CD14-positive monocyte (primary cell): Measurements from ENCODE around the gene SLC43A2. TPM values are rescaled to one million over a fixed set of nuclear protein-coding genes. Genes with fewer than 3 reads are reported as not detected.
A peak's percentile ranks its signal among the peaks of the same experiment; 100 is the strongest.

ENCODE experiments used
- DNase-seq, 3 donors: peaks; one replicate each; pipeline ENCODE4 v3.0.0-alpha.2; 2011 to 2022
- H2AFZ ChIP-seq: 2 replicates; pipeline ENCODE4 v1.6.0; 2012; ENCODE audit warnings: mild to moderate bottlenecking, low read depth, low read length, inconsistent platforms; ENCODE audit not compliant: insufficient read depth, poor library complexity, severe bottlenecking
- H3K27ac ChIP-seq, 2 donors: 1 replicate in 1 of 2; 2 replicates in 1 of 2; pipeline ENCODE4 v1.5.1; 2012 to 2013; ENCODE audit warnings: low read length in 2 of 2, control low read depth in 1 of 2, inconsistent platforms in 1 of 2, low read depth in 1 of 2, mild to moderate bottlenecking in 1 of 2
- H3K27me3 ChIP-seq, 2 donors: one replicate each; pipeline versions ENCODE4 v1.6.0 to v1.6.1; 2011 to 2013; ENCODE audit warnings: low read length in 2 of 2; ENCODE audit not compliant: control insufficient read depth in 2 of 2, insufficient read depth in 2 of 2
- H3K36me3 ChIP-seq, 2 donors: replicated peaks in 1 of 2; 1 replicate in 1 of 2; 2 replicates in 1 of 2; pipeline versions ENCODE4 v1.5.1 to v1.6.1; 2012 to 2013; ENCODE audit warnings: low read length in 2 of 2, control low read depth in 1 of 2, inconsistent platforms in 1 of 2, mild to moderate bottlenecking in 1 of 2; ENCODE audit not compliant: insufficient read depth in 2 of 2, control insufficient read depth in 1 of 2
- H3K4me1 ChIP-seq, 2 donors: 1 replicate in 1 of 2; 2 replicates in 1 of 2; pipeline versions ENCODE4 v1.5.1 to v1.6.1; 2012 to 2013; ENCODE audit warnings: low read length in 2 of 2, control low read depth in 1 of 2, inconsistent platforms in 1 of 2, mild to moderate bottlenecking in 1 of 2, moderate library complexity in 1 of 2; ENCODE audit not compliant: insufficient read depth in 2 of 2, control insufficient read depth in 1 of 2
- H3K4me2 ChIP-seq: replicated peaks from 2 replicates; pipeline ENCODE3; 2012; ENCODE audit warnings: low read length, moderate library complexity, mild to moderate bottlenecking; ENCODE audit not compliant: poor library complexity, severe bottlenecking; ENCODE audit errors: extremely low read depth
- H3K4me3 ChIP-seq, 3 experiments: fragments of 200-600 bp in 1 of 3; sonication (generic) in 1 of 3; replicated peaks in 1 of 3; 1 replicate in 2 of 3; 2 replicates in 1 of 3; pipeline ENCODE4 v1.5.1; 2011 to 2013; ENCODE audit warnings: low read length in 3 of 3, mild to moderate bottlenecking in 3 of 3, control low read depth in 2 of 3, low read depth in 2 of 3, inconsistent platforms in 1 of 3, moderate library complexity in 1 of 3
- H3K79me2 ChIP-seq: 2 replicates; pipeline ENCODE4 v1.6.0; 2012; ENCODE audit warnings: mild to moderate bottlenecking, control low read depth, inconsistent platforms, low read length, moderate library complexity; ENCODE audit not compliant: insufficient read depth
- H3K9ac ChIP-seq: 2 replicates; pipeline ENCODE4 v1.6.0; 2017; ENCODE audit warnings: low read length, mild to moderate bottlenecking; ENCODE audit not compliant: insufficient read depth, poor library complexity, severe bottlenecking
- H3K9me3 ChIP-seq, 2 donors: replicated peaks in 1 of 2; 1 replicate in 1 of 2; 2 replicates in 1 of 2; pipeline versions ENCODE4 v1.5.1 to v1.6.1; 2012 to 2013; ENCODE audit warnings: low read length in 2 of 2, control low read depth in 1 of 2; ENCODE audit not compliant: control insufficient read depth in 1 of 2, insufficient read depth in 1 of 2
- H4K20me1 ChIP-seq: 2 replicates; pipeline ENCODE4 v1.6.0; 2012; ENCODE audit warnings: mild to moderate bottlenecking, low read length, control low read depth, moderate library complexity; ENCODE audit not compliant: insufficient read depth
- H3K27ac Mint-ChIP-seq, 7 donors: one replicate each; pipeline ENCODE4 v1.8.0; 2020; ENCODE audit warnings: mild to moderate bottlenecking in 7 of 7, mixed read lengths in 7 of 7, moderate library complexity in 6 of 7, inconsistent platforms in 2 of 7
- H3K27me3 Mint-ChIP-seq, 3 donors: one replicate each; pipeline ENCODE4 v1.8.0; 2021 to 2022; ENCODE audit warnings: low read depth in 3 of 3, mild to moderate bottlenecking in 3 of 3, mixed read lengths in 3 of 3, moderate library complexity in 3 of 3, inconsistent platforms in 1 of 3
- H3K36me3 Mint-ChIP-seq, 2 donors: one replicate each; pipeline ENCODE4 v1.8.0; 2020; ENCODE audit warnings: mixed read lengths in 2 of 2, inconsistent platforms in 1 of 2, mild to moderate bottlenecking in 1 of 2
- H3K4me1 Mint-ChIP-seq: one replicate; pipeline ENCODE4 v1.8.0; 2020; ENCODE audit warnings: mild to moderate bottlenecking, mixed read lengths
- H3K4me3 Mint-ChIP-seq, 2 donors: one replicate each; pipeline ENCODE4 v1.8.0; 2020; ENCODE audit warnings: mild to moderate bottlenecking in 2 of 2, mixed read lengths in 2 of 2, moderate library complexity in 1 of 2
- H3K9me3 Mint-ChIP-seq, 7 donors: one replicate each; pipeline ENCODE4 v1.8.0; 2020 to 2022; ENCODE audit warnings: mixed read lengths in 7 of 7, mild to moderate bottlenecking in 6 of 7, moderate library complexity in 6 of 7, inconsistent platforms in 2 of 7
- CTCF ChIP-seq: fragments of 200-600 bp; IDR thresholded peaks from one replicate; pipeline ENCODE4 v1.8.0; 2022; ENCODE audit warnings: antibody characterized with exemption, mild to moderate bottlenecking
- WGBS: methylation state at CpG from one replicate; pipeline ENCODE4 v1.1.5; 2013; ENCODE audit warnings: missing lambda C conversion rate; ENCODE audit not compliant: insufficient coverage; 5-methylcytosine and 5-hydroxymethylcytosine counted together
- intact Hi-C, 2 donors: fragments of 100-400 bp; cut with micrococcal nuclease; formaldehyde crosslinking; loops; one replicate each; pipeline versions ENCODE4 v1.15.0 to v1.15.1; 2023
- polyA plus RNA-seq, 3 donors: library from polyadenylated mRNA; depleted of rRNA in 1 of 3; unstranded in 2 of 3; stranded (reverse) in 1 of 3; fragments of 300-500 nt in 2 of 3; fragments of >200 nt in 1 of 3; fragmentation: Illumina TruSeq in 2 of 3; gene quantifications; 1 replicate in 2 of 3; 2 replicates in 1 of 3; pipeline ENCODE4 v1.2.3, GENCODE V29; 2012 to 2021

Gene SLC43A2
- polyA plus RNA-seq, 3 donors: 115 to 151 (median 117) TPM

DNA sequence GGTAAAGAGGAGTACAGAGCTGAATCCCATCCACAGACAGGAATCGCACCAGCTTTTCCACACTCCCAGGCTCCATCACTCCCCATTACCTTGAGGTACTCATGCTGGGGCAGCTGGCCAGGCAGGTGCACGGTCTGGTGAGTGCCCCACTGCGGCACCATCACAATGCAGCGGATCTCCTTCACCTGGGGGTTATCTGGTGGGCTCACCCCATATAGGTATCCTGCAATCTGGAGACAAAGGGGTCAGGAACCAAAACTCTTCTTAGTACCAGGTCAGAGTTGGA, 22.9 kb upstream of the SLC43A2 start:
- Mint-ChIP-seq H3K36me3 (peaks cover 61 to 75% of the 10 kb centered on the region in 2 donors), H3K4me3 (no peak overlapping the region), H3K27me3 (peaks cover 0 to 4% (median 3%) of the 10 kb centered on the region in 3 donors), H3K4me1 (peaks cover 27% of the 10 kb centered on the region), H3K9me3 (no peaks in the 10 kb centered on the region), H3K27ac (no peak overlapping the region)
- Histone ChIP-seq H2AFZ (no peak overlapping the region), H3K4me2 (no peak overlapping the region), H3K27ac (no peak overlapping the region), H3K79me2 (no peaks in the 10 kb centered on the region), H3K27me3 (no peaks in the 10 kb centered on the region), H4K20me1 (peaks cover 34% of the 10 kb centered on the region), H3K36me3 (peaks cover 57 to 60% of the 10 kb centered on the region in 2 donors), H3K9ac (no peak overlapping the region), H3K9me3 (no peaks in the 10 kb centered on the region), H3K4me1 (peaks cover 26 to 37% of the 10 kb centered on the region in 2 donors), H3K4me3 (no peak overlapping the region)
- intact Hi-C loops: no loop called here
- no peak for DNase-seq
- no peak for TF ChIP-seq CTCF
- 96% methylated on average over 4 of the region's 4 CpGs for WGBS

DNA sequence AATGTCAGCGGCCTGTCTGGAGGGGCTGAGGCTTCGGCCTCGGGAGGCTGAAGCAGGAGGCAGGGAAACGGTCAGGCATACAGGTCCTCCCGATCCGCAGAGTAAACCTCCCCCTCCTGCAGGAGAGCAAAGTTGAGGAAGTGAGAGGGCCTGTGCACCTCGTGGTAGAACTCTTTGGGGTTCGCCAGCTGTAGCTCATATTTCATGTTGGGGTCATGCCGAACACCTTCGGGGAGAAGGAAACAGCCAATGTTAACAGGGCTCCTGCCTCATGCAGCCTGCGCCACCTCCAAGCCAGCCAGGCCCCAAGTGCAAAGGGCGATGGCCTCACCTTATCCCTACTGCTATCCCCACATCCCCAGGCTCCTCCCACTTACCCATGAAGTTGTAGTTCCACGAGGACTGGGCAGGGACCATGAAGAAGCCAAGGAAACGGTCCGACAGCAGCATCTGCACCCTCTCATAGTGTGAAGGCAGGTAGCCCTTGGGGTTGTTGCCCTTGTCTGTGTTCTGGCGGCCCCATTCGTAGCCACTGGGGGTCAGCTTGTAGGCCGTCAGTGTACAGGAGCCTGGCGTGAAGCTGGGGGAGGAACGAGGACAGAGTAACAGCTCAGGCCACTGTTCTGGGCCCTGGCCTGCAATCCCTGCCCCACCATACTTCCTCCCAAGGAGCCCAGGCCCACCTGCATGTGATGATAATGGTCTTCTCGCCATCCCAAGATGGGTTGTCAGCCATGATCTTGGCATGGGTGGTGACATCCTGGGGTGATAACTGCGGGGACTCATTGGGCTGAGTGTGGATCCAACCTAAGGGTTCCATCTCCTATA, 22.3 kb upstream of the SLC43A2 start:
- peaks cover 58 to 72% of the 10 kb centered on the region in 2 donors for H3K36me3 Mint-ChIP-seq
- Histone ChIP-seq H3K4me3 (no peak overlapping the region), H4K20me1 (peaks cover 29% of the 10 kb centered on the region), H3K4me1 (peaks cover 32 to 43% of the 10 kb centered on the region in 2 donors), H2AFZ (no peak overlapping the region), H3K27me3 (no peaks in the 10 kb centered on the region), H3K36me3 (peaks cover 51 to 54% of the 10 kb centered on the region in 2 donors), H3K9ac (no peak overlapping the region), H3K9me3 (no peaks in the 10 kb centered on the region), H3K79me2 (no peaks in the 10 kb centered on the region), H3K4me2 (no peak overlapping the region), H3K27ac (peak overlapping the region in 1 of 2 donors; percentile 76)
- H3K9me3 Mint-ChIP-seq: no peaks in the 10 kb centered on the region
- 71% methylated on average over 13 of the region's 22 CpGs for WGBS
- peak overlapping the region in 3 of 7 donors; percentile 37 to 77 (median 54) for H3K27ac Mint-ChIP-seq
- intact Hi-C loops: no loop called here
- peaks cover 33% of the 10 kb centered on the region for H3K4me1 Mint-ChIP-seq
- no peak overlapping the region for H3K4me3 Mint-ChIP-seq
- peaks cover 0 to 8% (median 3%) of the 10 kb centered on the region in 3 donors for H3K27me3 Mint-ChIP-seq
- no peak for TF ChIP-seq CTCF
- no peak for DNase-seq
